Measurements from ENCODE around the gene FANCC. TPM values are rescaled to one million over a fixed set of nuclear protein-coding genes. Genes with fewer than 3 reads are reported as not detected.

FANCC gene
- total RNA-seq, 1 experiment from 2014 or later = 7.9 TPM

GRCh38 chr9:95071450-95071849 is 246.1 kb downstream of the FANCC start:
- DNase-seq (ENCODE audit: low read depth) = no peak

GRCh38 chr9:95070549-95071021 is 246.9 kb downstream of the FANCC start:
- no peak for DNase-seq (ENCODE audit: low read depth)

- DNase-seq (ENCODE audit: low read depth) = no peak
Measured at GRCh38 chr9:95067897-95068296, 249.6 kb downstream of the FANCC start.

GRCh38 chr9:95067057-95067456 is 250.5 kb downstream of the FANCC start:
- no peak for DNase-seq (ENCODE audit: low read depth)

- DNase-seq (ENCODE audit: low read depth) = no peak
Measured at GRCh38 chr9:95065224-95065623, 252.3 kb downstream of the FANCC start.

GRCh38 chr9:95063300-95063699 is 254.2 kb downstream of the FANCC start:
- no peak for DNase-seq (ENCODE audit: low read depth)

GRCh38 chr9:95062596-95063065 is 254.9 kb downstream of the FANCC start:
- DNase-seq (ENCODE audit: low read depth) = no peak

- DNase-seq (ENCODE audit: low read depth) = no peak
Measured at GRCh38 chr9:95061916-95062595, 255.5 kb downstream of the FANCC start.

GRCh38 chr9:95060916-95061315 is 256.6 kb downstream of the FANCC start:
- no peak for DNase-seq (ENCODE audit: low read depth)

GRCh38 chr9:95060234-95060633 is 257.3 kb downstream of the FANCC start:
- DNase-seq (ENCODE audit: low read depth) = no peak

- no peak for DNase-seq (ENCODE audit: low read depth)
Measured at GRCh38 chr9:95058795-95059386, 258.6 kb downstream of the FANCC start.

GRCh38 chr9:95058121-95058785 is 259.3 kb downstream of the FANCC start:
- no peak for DNase-seq (ENCODE audit: low read depth)

GRCh38 chr9:95057101-95057500 is 260.4 kb downstream of the FANCC start:
- DNase-seq (ENCODE audit: low read depth) = no peak

GRCh38 chr9:95055851-95056551 is 261.5 kb downstream of the FANCC start:
- peak; percentile 49 for DNase-seq (ENCODE audit: low read depth)

- no peak for DNase-seq (ENCODE audit: low read depth)
Measured at GRCh38 chr9:95055334-95055850, 262.1 kb downstream of the FANCC start.

- no peak for DNase-seq (ENCODE audit: low read depth)
Measured at GRCh38 chr9:95053611-95054570, 263.6 kb downstream of the FANCC start.

GRCh38 chr9:95049761-95050160 is 267.7 kb downstream of the FANCC start:
- no peak for DNase-seq (ENCODE audit: low read depth)

Data from RPMI7951 (cell line).